HG02763 (cell line): ENCODE measurements around the gene GNPNAT1.
"Not testable (repeated sequence)": the region's sequence is repeated elsewhere in the genome, so short reads cannot be mapped to it uniquely, and the experiment has no call there.

Source experiments
- ATAC-seq: cut with Tn5 transposase; IDR thresholded peaks from one replicate; pipeline ENCODE4 v1.9.1; 2021; ENCODE audit warnings: mild to moderate bottlenecking, moderate library complexity; ENCODE audit not compliant: unreplicated experiment

The GNPNAT1 gene

DNA sequence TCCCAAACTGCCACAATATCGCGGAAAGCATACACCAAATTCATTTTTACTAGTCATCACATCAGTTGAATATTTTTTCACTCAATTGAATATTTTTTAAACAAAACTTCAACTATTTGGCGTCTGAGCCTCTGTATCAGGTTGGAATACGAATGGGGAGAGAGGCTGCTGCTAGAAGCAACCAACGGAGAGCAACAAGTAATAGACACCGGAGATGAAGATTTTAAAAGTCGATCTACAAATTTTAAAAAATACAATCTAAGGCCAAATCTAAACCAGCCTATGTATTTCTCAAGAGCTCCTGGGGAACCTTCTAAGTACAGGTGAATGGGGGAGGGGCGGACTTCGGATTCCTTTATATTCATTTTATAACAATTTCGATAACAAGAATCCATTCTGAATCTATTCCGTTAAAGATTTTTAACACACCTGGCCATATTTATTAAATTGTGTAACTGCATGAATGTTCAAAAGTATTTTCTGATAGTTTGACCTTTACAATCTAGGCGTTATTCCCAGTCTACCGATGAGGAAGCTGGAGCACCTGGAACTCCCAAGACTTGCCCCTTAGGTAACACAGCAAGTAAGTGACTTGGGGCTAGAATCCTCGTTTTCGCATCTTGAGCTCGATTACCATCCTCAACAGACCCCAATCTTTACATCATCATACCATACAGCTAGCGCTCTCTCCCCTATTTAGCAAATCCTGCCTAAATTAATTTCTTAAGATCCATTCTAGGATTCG, 1.2 kb downstream of the GNPNAT1 start:
- ATAC-seq, result no peak

DNA sequence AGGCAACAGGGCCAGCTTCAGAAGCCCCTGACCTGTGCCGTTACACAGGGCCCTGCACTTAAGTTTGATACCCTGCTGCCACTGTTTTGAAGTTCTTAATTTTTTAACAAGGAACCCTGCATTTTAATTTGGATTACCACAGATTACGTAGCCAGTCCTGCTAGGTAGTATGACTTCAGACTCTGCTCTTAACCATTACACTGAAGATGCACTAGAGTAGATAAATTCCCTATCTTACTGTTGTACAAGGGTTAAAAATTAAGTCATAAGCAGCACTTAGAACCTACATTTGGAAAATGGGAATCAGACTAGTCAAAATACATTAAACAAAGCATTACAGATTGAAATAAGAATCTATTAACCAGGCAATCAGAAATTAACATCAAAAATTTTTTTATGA, 2.3 kb downstream of the GNPNAT1 start:
- ATAC-seq, result no peak

DNA sequence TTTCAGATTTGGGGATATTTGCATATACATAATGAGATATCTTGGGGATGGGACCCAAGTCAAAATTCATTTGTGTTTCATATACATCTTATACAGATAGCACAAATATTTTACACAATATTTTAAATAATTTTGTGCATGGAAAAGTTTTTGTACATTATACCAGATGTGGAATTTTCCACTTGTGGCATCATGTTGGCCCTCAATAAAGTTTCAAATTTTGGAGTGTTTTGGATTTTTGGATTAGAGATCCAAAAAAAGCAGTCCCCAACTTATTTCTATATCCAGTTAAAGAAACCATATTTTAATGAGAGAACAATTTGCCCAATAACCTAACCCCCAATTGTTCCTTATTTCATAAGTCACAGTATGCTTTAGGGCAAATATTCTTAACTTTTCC, 4.5 kb downstream of the GNPNAT1 start:
- no peak for ATAC-seq

DNA sequence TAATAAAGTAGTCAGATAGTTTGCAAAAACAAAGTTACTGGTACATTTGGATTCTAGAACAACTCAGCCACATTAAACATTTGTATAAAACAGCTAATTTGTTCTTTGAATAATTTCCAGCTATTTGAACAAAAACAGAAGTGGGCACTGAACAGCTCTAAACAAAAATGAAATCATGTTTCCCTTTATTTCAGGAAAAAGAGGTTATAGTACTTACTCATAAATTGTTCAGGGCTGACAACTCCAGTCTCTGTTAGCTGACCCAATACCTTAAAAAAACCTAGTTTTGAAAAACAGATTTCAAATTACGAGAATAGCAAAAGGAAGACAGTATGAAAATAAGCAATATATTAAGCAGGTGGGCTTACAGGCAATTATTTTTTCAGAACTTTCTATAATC, 8.2 kb downstream of the GNPNAT1 start:
- no peak for ATAC-seq

DNA sequence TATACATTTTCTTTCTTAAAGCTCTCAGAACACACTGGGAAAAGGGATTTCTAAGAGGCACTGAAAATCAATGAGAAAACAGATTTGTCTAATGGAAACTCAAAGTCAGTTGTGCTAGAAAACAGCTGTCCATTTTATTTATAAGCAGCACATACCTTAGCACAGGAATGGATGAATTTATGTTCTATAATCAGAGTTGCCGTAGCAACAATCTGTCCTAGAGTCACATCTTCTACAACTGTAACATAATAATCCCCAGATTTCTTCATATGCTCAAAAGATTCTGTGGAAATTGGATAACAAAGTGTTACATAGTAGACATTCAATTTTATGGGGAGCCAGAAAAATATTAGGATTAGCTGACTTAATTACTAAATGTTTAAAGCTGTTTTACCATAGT, 9.8 kb downstream of the GNPNAT1 start:
- ATAC-seq, result no peak

DNA sequence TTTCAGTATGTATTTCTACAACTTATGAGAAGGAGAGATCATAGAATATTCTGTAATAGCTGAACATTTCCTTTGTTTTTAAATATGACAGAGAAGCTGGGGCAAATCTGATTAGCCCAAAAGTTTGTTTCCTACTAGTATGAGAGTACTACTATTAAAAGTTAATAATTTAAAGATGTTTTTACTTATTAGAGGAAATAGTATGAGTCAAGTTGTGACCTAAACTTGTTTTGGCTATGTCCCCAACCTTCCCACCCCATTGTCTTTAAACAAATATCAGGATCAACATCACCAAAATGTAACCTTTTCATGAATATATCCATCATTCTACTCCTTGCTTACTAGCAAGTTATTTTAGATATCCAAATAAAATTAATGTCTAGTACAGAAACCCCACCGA, 10.5 kb downstream of the GNPNAT1 start:
- ATAC-seq, result no peak

DNA sequence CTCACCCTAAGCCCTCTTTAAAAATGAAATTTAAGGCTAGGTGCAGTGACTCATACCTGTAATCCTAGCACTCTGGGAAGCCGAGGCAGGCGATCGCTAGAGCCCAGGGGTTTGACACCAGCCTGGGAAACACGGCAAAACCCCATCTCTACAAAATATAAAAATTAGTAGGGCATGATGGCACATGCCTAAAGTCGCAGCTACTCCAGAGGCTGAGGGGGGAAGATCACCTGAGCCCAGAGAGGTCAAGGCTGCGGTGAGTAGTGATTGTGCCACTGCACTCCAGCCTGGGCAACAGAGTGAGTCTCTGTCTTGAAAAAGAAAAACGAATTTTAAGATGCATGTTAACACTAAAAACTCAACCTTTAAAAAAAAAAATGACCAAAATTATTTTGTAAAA, 12.7 kb downstream of the GNPNAT1 start:
- ATAC-seq, result no peak

DNA sequence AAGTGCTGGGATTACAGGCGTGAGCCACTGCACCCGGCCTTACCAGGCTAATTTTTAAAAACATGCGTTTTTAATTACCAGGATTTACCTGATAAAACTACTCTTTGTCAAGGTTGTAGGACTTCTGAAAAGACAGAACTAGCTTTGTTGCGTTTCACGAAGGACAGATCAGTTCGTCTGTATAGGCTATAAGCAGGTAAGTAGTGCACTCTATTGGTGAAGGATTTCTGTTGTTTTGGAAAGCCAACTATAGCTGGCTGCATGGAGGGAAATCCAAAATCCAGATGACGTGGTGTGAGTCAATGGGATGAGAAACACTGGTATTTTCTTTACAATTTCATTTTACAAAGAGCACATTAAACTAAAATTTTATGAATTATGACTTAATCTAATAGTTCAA, 14.6 kb downstream of the GNPNAT1 start:
- no peak for ATAC-seq

DNA sequence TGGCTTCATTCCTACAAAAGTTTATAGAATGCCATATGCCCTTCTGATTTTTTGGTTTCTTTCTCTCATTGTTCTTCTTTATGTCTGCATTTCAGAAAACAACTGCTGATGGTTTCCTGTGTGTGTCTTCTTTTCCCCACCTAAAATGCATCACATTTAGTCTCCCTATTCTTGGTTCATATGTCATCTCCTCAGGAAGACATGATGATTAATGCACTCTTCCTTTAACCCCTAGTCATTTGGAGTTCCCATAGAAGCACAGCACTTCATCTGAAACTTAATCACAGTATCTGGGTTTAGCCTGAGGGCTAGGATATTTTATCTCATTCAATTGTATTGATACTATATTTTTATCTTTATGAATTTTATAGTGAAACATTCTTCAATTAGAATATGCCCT, 21.5 kb downstream of the GNPNAT1 start:
- ATAC-seq, result no peak

DNA sequence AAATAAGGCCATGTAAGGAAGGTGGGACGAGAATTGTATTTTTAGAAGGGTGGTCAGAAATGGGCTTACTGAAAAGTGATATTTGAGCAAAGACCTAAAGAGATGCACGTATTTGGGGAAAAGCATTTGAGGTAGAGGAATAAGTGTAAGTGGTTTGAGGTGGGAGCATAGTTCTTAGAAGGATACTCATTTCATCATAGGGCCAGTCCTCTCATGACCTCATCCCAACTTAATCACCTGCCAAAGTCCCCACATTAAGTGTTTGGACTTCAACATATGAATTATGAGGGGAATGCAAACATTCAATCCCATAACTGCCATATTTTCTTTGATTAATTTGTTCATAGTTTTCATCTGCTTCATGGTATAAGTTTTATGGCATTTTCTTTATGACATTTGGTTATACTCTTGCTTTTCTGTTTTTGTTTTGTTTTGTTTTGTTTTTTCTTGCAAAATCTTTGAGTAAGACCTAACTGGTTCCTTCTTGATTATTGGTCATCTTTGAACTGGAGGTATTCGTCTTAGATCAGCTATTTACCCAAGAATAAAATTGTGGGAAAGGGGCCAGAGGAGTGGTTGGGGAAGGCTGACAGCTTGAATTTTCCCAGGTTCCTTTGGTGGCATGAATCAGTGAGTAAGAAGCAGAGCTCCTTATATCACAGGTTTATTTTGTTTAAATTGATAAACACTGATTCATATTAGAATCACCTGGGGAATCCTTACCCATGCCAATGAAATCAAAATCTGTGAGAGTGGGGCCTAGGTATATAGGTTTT, 24.2 kb downstream of the GNPNAT1 start:
- no peak for ATAC-seq

DNA sequence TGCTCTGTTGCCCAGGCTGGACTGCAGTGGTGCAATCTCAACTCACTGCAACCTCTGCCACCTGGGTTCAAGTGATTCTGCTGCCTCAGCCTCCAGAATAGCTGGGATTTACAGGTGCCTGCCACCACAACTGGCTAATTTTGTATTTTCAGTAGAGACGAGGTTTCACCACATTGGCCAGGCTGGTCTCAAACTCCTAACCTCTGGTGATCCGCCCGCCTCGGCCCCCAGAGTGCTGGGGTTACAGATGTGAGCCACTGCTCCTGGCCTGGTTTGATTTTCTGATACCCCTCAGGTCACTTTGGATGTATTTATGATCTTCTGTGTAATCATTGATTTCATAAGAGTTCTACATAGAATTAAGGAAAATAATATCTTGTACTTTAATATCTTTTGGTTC, 28.5 kb downstream of the GNPNAT1 start:
- ATAC-seq, result not testable (repeated sequence)

DNA sequence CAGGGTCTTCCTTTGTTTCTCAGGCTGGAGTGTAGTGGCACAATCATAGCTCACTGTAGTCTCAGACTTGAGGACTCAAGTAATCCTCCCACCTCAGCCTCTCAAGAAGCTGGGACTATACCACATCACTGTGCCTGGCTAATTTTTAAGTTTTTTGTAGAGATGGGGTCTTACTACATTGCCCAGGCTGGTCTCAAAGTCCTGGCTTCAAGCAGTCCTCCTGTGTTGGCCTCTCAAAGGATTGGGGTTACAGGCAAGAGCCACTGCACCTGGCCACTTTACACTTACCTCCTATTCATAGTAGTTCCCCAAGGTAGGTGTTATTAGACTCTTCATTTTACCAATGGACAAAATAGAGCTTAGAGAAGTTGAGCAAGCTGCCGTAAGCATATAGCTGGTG, 32.3 kb downstream of the GNPNAT1 start:
- ATAC-seq, result no peak

DNA sequence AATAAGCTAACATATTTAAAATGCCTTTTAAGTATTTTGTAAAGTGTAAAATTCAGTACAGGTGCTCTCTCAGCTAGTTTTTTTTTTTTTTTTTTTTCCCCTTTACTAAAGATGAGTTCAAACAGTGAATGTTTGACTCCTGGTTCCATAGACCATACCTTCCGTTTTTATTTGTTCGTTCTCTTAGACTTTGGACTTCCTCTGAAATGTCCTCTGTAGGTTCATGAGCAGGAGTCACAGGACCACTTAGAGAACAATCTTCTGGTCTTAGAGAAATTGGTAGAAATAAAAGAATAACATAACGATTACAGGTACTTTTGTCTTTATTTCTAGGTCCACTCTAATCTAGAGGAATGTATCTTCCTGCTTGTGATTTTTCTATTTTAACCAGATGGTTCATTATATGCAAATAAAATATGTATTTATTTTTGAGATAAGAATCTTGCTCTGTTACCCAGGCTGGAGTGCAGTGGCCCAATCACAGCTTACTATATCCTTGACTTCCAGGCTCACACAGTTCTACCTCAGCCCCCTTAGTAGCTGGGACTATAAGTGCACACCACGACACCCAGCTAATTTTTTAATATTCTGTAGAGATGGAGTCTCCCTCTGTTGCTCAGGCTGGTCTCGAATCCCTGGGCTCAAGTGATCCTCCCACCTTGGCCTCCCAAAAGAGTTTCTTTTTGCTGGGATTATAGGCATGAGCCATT, 35.6 kb downstream of the GNPNAT1 start:
- no peak for ATAC-seq

DNA sequence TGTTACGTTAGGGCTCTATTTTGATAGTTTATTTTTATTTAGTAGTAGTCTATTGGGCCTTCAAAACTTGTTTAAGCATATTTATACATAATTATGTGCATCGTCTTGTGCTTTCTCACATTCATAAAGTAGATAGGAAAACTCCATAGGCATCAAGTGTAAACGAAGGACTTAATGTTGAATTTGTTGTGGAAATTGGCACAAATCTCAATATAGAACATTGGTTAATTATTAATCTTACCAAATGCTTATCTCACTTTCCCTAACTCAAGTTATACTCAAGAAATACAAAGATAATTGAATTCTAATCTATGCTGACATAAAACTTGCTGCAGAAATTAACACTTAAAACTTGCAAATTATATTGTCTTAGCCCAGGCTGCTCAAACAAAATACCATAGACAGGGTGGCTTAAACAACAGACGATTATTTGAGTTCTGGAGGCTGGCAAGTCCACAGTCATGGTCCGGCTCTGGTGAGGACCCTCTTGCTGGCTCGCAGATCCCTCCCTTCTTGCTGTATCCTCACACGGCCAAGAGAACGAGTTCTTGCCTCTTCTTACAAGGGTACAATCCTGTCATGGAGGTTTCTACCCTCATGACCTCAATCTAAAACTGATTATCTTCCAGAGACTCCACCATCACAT, 42.6 kb downstream of the GNPNAT1 start:
- ATAC-seq, result no peak

DNA sequence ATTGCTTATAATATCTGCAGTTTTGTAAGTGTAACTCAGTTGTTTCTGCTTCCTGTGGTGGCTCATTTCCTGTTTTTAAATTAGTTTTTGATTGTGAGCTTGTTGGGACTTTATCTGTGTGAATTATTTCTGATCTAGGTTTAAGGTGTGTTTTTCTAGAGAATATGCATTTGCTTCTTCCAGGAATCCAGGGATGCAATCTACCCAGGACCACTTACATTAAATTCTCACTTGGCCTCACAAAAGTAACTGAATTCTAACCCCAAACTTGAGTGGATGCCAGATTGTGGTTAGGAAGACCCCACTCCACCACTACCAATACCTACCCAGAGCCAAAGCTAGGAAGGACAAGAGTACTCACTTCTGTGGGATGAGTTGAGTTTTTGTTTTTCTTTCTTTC, 49.5 kb downstream of the GNPNAT1 start:
- ATAC-seq, result no peak

DNA sequence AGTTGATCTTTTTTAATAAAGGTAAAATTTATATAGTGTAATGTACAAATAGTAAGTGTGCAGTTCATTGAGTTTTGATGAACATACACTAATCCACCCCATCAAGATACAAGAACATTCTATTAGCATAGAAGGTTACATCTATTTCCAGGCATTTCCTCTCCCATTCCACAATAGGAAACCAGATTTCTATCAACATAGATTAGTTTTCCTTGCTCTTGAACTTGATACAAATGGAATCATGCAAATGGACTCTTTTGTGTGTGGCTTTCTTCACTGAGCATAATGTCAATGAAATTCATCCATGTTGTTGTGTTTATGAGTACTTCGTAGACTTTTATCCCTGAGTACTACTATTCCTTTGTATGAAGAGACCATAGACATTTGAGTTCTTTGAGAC, 50.7 kb downstream of the GNPNAT1 start:
- no peak for ATAC-seq

DNA sequence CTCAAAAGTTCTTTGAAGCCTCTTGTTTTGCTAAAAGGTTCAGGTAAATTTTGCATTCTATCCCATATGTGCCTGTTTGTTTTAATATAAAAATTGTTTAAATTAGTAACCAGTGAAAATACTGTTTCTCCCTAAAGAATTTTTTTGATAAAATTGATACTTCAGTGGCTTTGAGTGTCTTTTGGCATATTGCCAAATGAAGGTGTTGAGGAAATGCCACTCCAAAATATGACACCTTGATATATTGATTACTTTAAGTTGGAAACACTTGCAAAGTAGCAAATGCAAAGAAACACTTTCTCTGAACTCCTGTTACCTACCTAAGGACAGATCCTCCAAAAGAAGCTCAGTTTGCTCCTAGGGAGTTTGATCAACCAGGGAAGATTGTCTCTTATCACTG, 53.0 kb downstream of the GNPNAT1 start:
- no peak for ATAC-seq

DNA sequence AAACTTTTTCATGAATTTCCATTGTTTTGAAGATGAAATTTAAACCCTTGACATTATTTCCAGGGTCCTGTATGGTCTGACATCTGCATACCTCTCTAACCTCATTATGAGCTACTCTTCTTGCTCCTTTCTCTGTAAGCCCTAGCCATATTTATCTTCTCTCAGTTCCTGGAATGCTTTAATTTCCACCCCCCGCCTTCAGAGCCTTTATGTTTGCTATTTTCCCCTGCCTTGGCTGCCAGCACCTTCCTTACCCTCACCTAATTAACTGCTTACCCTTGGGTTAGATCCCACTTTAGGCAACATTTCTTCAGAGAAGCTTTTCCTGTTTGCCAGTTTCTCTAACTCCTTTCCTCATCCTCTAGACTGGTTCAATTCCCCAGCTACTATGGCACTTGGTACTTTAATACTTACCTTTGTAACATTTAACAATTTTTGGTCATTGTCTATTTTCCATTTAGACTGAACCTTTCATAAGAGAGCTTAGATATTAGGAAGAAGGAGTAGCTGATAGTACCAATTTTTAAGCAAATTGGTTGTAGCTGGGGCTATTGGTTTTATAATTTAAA, 55.4 kb downstream of the GNPNAT1 start:
- ATAC-seq, result no peak

DNA sequence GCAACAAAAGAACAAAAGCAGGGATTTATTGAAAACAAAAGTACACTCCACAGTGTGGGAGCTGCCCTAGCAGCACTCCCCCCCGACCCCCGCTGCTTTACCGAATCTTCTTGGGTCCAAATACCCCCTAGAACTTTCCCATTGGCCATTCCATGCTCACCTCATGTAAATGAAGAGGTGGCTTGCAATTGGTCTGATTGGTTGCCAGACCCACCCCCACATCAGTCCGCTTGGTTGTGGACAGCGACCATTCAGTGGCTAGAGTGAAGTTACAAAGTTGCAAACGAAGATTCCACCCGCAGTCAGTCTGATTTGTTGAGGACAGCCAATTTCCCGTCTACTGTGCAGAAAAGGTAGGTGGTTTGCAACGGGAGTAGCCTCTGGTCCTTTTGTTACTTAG, 57.6 kb downstream of the GNPNAT1 start:
- no peak for ATAC-seq

DNA sequence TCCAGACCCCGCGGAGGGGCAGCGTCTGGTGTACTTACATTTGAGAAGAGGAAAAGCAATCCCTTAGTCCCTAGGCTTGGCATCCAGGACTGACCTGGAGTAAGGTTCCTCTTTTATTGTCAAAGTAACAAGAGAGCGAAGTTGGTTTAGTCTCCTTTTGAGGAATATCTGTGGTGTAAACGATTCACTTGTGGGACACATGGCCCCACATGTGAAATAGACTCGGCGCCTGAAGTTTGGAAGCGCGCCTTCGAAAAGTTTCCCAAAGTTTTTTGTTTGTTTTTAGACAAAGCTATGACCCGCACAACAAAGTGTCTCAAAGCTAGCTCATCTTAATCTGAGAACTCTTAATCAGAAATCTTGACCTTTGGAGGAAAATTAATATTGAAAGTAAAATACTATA, 60.7 kb downstream of the GNPNAT1 start:
- ATAC-seq, result no peak
